Lower leg skin (tissue), 4 donors: ENCODE measurements around the gene BCL7A. TPM values are rescaled to one million over a fixed set of nuclear protein-coding genes. Genes with fewer than 3 reads are reported as not detected.

Experiments
- DNase-seq, 2 donors: peaks; one replicate each; pipeline ENCODE4 v3.0.0-alpha.2; 2019; ENCODE audit warnings: low spot score in 2 of 2
- H3K4me3 ChIP-seq: fragments of 200-600 bp; sonication (generic); 2 replicates; pipeline ENCODE4 v1.5.1; 2017; ENCODE audit warnings: mild to moderate bottlenecking, low read depth; ENCODE audit not compliant: poor library complexity, severe bottlenecking
- CTCF ChIP-seq, 3 donors: fragments of 450-650 bp; IDR thresholded peaks; one replicate each; pipeline ENCODE4 v1.5.1; 2016; ENCODE audit warnings: antibody characterized with exemption in 3 of 3, mild to moderate bottlenecking in 3 of 3, moderate library complexity in 2 of 3
- POLR2A ChIP-seq, 2 donors: fragments of 450-650 bp; IDR thresholded peaks; one replicate each; pipeline ENCODE4 v1.6.1; 2016 to 2017; ENCODE audit warnings: antibody characterized with exemption in 2 of 2, mild to moderate bottlenecking in 1 of 2, moderate library complexity in 1 of 2
- WGBS, 2 donors: methylation state at CpG; one replicate each; pipeline ENCODE4 v1.1.5; 2018; 5-methylcytosine and 5-hydroxymethylcytosine counted together
- intact Hi-C: fragments of 100-400 bp; cut with DNase I; formaldehyde crosslinking; loops from one replicate; pipeline ENCODE4 v1.15.0; 2023; ENCODE audit warnings: low total_unique reads
- total RNA-seq, 4 donors: library from RNA; depleted of rRNA; stranded (reverse); fragments of >200 nt; gene quantifications; one replicate each; pipeline ENCODE4 v1.1.0, GENCODE V29; 2016

Gene BCL7A
- total RNA-seq, 4 donors from 2014 or later = 17.8 to 22.3 (median 18.9) TPM

- TF ChIP-seq POLR2A (IDR thresholded peaks at IDR 0.05) (no peak), CTCF (IDR thresholded peaks at IDR 0.05) (no peak)
- peak overlapping the region; percentile 37 for H3K4me3 ChIP-seq
- WGBS, 2 donors = 3 to 4% methylated on average over 5 to 43 of the region's 57 CpGs
- intact Hi-C loops = no loop called here
- DNase-seq = no peak
Measured at GRCh38 chr12:122021193-122021821, 377 bp upstream of the BCL7A start.

- intact Hi-C loops = no loop called here
- DNase-seq = no peak
- peak overlapping the region; percentile 49 for H3K4me3 ChIP-seq
- WGBS, 2 donors = 1% methylated on average over 36 to 87 of the region's 124 CpGs
- TF ChIP-seq POLR2A (IDR thresholded peaks at IDR 0.05) = no peak
- TF ChIP-seq CTCF (IDR thresholded peaks at IDR 0.05) = no peak
Measured at GRCh38 chr12:122022393-122023338, 982 bp downstream of the BCL7A start.

- TF ChIP-seq POLR2A (IDR thresholded peaks at IDR 0.05) (no peak), CTCF (IDR thresholded peaks at IDR 0.05) (no peak)
- peak overlapping the region; percentile 49 for H3K4me3 ChIP-seq
- DNase-seq = peak; percentile 67 to 95
- intact Hi-C loops = no loop called here
- 5 to 7% methylated on average over 34 to 36 of the region's 43 CpGs for WGBS, 2 donors
Measured at GRCh38 chr12:122023339-122024131, 1.9 kb downstream of the BCL7A start.

- DNase-seq = no peak
- 77 to 79% methylated on average over 15 to 16 of the region's 16 CpGs for WGBS, 2 donors
- H3K4me3 ChIP-seq = no peak overlapping the region
- TF ChIP-seq POLR2A (IDR thresholded peaks at IDR 0.05) (no peak), CTCF (IDR thresholded peaks at IDR 0.05) (no peak)
- intact Hi-C loops = no loop called here
Measured at GRCh38 chr12:122024132-122024785, 2.6 kb downstream of the BCL7A start.

GRCh38 chr12:122026706-122027333 is 5.1 kb downstream of the BCL7A start:
- WGBS, 2 donors = 91 to 97% methylated on average over 7 of the region's 7 CpGs
- TF ChIP-seq POLR2A (IDR thresholded peaks at IDR 0.05) (no peak), CTCF (IDR thresholded peaks at IDR 0.05) (no peak)
- DNase-seq = no peak
- no peak overlapping the region for H3K4me3 ChIP-seq
- intact Hi-C loops = no loop called here
